GM21737 (cell line): ENCODE results near the gene MGST1.
A peak's percentile ranks its signal among the peaks of the same experiment; 100 is the strongest.

ENCODE experiments used
- ATAC-seq: cut with Tn5 transposase; IDR thresholded peaks from one replicate; pipeline ENCODE4 v1.9.1; 2021; ENCODE audit warnings: mild to moderate bottlenecking, moderate library complexity; ENCODE audit not compliant: unreplicated experiment

Gene MGST1, protein sequence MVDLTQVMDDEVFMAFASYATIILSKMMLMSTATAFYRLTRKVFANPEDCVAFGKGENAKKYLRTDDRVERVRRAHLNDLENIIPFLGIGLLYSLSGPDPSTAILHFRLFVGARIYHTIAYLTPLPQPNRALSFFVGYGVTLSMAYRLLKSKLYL

DNA sequence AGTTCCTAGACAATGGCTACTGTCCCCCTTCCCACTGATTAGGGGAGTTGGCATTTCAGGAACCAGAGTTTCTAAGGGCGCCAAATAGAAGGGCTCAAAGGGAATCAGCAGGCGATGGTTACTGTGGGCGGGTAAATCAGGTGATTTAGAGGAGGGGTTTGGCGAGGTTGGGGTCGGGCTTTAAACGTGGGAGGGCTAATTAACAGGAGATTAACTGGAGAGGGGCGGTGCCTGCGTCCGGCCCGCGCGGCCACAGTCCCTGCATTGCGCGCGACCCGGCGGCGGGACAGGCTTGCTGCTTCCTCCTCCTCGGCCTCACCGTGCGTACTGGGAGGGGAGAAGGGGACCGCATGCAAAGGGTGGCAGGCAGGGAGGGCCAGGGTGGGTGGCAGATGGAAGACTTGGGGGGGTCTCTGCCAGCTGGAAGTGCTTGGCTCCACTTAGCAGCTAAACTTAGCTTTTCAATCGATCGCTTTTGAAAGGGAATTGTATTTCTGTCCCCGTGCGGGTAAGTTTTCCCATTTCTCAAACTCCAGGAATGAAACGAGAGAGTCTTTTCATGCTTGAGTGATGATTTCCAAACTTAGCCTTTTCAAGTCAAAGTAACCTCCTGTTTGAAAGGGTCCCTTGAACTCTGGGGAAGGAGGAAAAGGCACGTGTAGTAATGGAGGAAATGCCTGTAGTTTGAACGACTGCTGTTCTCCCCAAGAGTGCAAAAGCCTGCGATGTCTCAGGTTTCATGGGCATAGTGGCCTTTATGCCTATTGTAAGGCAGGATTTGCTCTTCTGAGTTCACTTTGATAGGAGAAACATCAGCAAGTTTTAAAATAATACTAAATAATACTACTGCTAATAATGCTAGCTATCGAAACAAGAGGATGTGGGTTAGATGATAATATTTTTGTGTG is at the start of gene MGST1:
MGST1 (plus strand) TSS at position 255 of the 908 bp plus-strand sequence. CDS start 6,608 bp downstream, outside the sequence.
- ATAC-seq: peak; percentile 65

DNA sequence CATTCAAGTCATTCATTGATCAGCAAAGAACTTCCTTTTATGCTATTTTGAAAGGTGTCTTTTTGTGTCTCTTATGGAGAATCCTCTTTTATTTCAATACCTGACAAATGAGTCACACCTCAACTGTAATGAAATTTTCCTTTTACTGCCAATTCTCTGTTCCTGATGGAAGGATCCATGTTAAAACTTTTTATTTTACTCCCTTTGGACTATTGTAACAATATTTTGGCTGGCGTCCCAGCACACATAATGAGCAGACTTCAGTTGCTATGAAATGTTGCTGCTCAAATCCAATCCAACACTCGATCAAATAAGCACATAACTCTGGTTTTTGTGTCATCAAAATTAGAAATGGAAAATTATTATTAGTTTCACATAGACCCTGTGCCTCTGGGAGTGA is 48.0 kb upstream of the MGST1 start:
- no peak for ATAC-seq

DNA sequence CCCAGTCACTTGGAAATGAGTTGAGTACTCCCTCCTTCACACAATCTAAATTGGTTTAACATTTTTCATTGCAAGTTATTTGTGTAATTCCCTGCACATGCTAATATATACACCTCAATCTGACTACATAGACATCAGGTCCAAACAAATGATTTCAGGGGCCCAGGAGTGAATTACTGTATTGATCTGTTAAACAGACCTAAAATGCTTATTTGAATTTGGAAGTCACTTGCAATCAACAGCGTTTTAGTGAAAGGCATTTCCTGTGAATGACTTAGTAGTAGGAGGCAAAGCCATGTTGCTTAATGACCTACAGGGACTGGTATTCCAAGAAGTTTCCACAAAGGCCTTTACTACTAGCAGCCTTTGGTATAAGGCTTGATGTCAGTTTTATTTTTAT is 47.3 kb upstream of the MGST1 start:
- no peak for ATAC-seq

GRCh38 chr12:16300736-16301135 is 46.7 kb upstream of the MGST1 start:
- ATAC-seq: no peak

- no peak for ATAC-seq
These were observed 43.5 kb upstream of the MGST1 start for GRCh38 chr12:16303939-16304338.

- ATAC-seq: no peak
These were observed 39.5 kb upstream of the MGST1 start for GRCh38 chr12:16307856-16308475.

- ATAC-seq: no peak
These were observed 36.5 kb upstream of the MGST1 start for GRCh38 chr12:16310934-16311333.

DNA sequence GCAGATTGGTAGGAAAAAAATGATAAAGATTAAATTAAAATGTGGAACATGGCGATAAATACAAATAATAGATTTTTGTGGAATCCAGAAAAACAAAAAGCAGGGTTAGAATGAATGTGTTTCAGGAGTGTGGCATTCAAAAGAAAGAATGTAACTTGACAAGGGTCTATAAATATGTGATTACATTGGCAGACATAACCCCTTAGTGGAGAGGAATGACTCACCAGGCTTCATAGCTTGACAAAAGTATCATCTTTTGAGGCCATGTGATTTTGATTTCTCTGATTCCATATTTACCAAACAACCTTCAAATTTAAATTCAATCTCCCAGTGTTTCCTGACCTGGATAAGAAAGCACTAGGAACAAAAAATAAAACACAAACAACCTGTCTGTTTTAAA is 24.4 kb upstream of the MGST1 start:
- ATAC-seq: no peak

GRCh38 chr12:16323638-16324037 is 23.8 kb upstream of the MGST1 start:
- ATAC-seq: no peak

DNA sequence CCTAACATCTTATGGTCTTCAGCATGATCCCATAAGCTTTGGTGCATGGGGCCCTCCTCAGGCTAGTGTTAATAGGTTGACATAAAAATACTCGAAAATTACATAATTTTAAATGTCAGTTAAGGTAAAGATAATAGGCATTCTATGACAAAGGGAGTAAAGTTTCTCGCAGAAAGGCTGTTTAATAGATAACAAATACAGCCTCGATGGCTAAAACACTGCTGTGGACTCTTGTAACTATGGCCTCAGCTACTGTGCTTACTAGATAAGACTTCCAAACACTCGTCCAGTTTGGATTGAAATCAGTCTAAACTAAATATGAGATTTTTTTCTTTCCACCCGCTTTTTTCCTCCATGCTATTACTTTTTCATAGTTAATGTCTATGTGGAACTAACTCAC is 23.2 kb upstream of the MGST1 start:
- no peak for ATAC-seq

- no peak for ATAC-seq
These were observed 22.7 kb upstream of the MGST1 start for GRCh38 chr12:16324772-16325171.

DNA sequence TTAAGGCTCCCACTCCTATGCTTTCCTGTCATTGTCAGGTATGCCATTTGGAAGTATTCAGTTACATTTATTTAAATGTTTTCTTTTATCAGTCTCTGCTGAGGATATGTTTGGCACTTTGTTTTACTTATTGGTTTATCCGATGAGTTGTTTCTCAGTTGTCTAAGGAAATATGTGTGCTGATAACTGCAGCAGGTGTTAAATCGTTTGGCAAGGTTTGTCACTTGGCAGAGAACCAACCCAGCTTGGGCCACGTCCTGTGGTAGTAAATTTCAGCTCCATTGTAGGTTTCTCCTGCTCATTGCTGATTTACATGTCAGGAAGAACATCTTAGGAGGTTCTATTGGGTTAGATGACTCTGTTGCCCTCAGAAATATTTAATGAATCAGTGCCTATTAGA is 22.0 kb upstream of the MGST1 start:
- no peak for ATAC-seq

- no peak for ATAC-seq
These were observed 19.5 kb upstream of the MGST1 start for GRCh38 chr12:16327963-16328362.

- no peak for ATAC-seq
These were observed 17.9 kb upstream of the MGST1 start for GRCh38 chr12:16329594-16329993.

- ATAC-seq: no peak
These were observed 16.9 kb upstream of the MGST1 start for GRCh38 chr12:16330560-16330959.

GRCh38 chr12:16331998-16332397 is 15.4 kb upstream of the MGST1 start:
- ATAC-seq: no peak

- ATAC-seq: no peak
These were observed 11.6 kb upstream of the MGST1 start for GRCh38 chr12:16335838-16336237.

DNA sequence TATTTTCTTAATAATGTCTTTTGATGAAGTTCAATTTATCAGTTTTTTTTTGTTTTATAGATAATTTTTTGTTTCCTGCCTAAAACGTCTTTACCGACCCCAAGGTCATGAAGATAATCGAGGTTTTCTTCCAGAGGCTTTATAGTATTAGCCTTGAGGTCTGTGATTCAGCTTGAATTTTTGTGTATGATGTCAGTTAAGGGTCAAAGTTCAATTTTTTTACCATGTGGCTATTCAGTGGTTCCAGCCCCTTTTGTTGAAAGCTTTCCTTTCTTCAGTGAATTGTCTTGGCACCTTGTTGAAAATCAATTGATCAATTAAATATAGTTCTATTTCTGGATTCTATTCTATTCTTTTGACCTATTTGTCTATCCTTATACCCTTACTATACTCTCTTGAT is 3.2 kb upstream of the MGST1 start:
- ATAC-seq: no peak

- no peak for ATAC-seq
These were observed 2.3 kb upstream of the MGST1 start for GRCh38 chr12:16345105-16345504.

- ATAC-seq: no peak
These were observed 487 bp upstream of the MGST1 start for GRCh38 chr12:16346958-16347357.

DNA sequence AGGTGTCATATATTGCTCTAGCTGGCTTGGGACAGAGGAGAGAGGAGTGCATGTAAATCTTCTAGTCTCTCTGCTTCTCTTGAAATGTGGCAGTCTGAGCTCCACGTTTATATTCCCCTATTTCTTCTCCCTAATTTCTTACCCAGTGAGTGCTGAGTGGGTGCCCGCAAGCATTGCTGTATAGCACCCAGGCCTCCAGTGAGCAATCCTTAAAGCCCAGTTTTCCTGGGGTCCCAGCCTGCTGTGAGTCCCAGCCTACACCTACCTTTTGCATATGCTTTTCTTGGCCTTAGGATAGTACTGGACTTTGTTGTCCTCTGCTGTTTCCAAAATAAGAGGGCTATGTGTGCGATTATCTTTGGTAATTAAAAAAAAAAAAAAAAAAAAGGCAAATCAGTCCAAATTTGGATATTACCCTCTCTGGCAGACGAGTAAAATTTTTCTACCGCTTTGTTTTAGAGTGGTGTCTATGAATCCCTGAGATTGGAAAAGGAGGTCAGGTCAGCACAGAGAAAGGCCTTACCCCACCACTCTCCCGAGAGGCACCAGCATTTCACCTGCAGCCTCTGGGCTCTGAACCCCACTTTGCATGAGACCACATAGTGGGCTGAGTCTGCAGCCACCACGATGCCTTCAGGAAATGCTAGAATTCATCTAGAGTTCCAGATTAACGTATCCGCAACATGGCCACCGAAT is 1.1 kb downstream of the MGST1 start:
- no peak for ATAC-seq

- ATAC-seq: no peak
These were observed 1.7 kb downstream of the MGST1 start for GRCh38 chr12:16349131-16349460.
